Activated T-cell treated with anti-CD3 and anti-CD28 coated beads, Interleukin-2, amount 50 U/mL, for 72 hours (primary cell): Measurements from ENCODE around the gene MCM6. TPM values are rescaled to one million over a fixed set of nuclear protein-coding genes. Genes with fewer than 3 reads are reported as not detected.

Experiments
- ATAC-seq, 2 donors: fragments of 150-1000 bp; cut with Tn5 transposase; replicated peaks in 1 of 2; 2 replicates each; pipeline ENCODE4 v1.10.0; 2021; ENCODE audit warnings: moderate library complexity in 2 of 2, mild to moderate bottlenecking in 1 of 2
- DNase-seq, 2 donors: peaks; one replicate each; pipeline ENCODE4 v3.0.0; 2021 to 2022; ENCODE audit warnings: mixed read lengths in 1 of 2
- H3K27ac Mint-ChIP-seq: one replicate; pipeline ENCODE4 v1.8.0; 2022; ENCODE audit warnings: mild to moderate bottlenecking, moderate library complexity, mixed read lengths
- H3K27me3 Mint-ChIP-seq: one replicate; pipeline ENCODE4 v1.8.0; 2022; ENCODE audit warnings: low read depth, mixed read lengths
- H3K36me3 Mint-ChIP-seq, 2 donors: one replicate each; pipeline ENCODE4 v1.8.0; 2022; ENCODE audit warnings: mixed read lengths in 2 of 2, mild to moderate bottlenecking in 1 of 2; ENCODE audit not compliant: insufficient read depth in 2 of 2
- H3K4me1 Mint-ChIP-seq: one replicate; pipeline ENCODE4 v1.8.0; 2022; ENCODE audit warnings: low read depth, mixed read lengths
- H3K4me3 Mint-ChIP-seq, 2 donors: one replicate each; pipeline ENCODE4 v1.8.0; 2022; ENCODE audit warnings: mild to moderate bottlenecking in 2 of 2, mixed read lengths in 2 of 2, moderate library complexity in 2 of 2
- H3K9me3 Mint-ChIP-seq, 2 donors: one replicate each; pipeline ENCODE4 v1.8.0; 2022; ENCODE audit warnings: mixed read lengths in 2 of 2
- total RNA-seq, 2 donors: library from RNA; stranded (reverse); gene quantifications; one replicate each; pipeline ENCODE4 v1.2.3, GENCODE V29; 2022

MCM6 gene
- total RNA-seq, 2 donors from 2014 or later = 237 to 257 TPM

GRCh38 chr2:135850892-135851668 is 25.2 kb downstream of the MCM6 start:
- Mint-ChIP-seq H3K4me3 (no peak overlapping the region), H3K4me1 (peaks cover 14% of the 10 kb centered on the region), H3K9me3 (no peaks in the 10 kb centered on the region), H3K36me3 (peaks cover 14 to 65% of the 10 kb centered on the region in 2 donors), H3K27me3 (no peaks in the 10 kb centered on the region), H3K27ac (peak overlapping the region; percentile 22)
- ATAC-seq (no peak), DNase-seq (no peak)

- no peak overlapping the region for H3K4me3 Mint-ChIP-seq
- peak overlapping the region; percentile 18 for H3K27ac Mint-ChIP-seq
Observed at GRCh38 chr2:135849087-135849486, 27.2 kb downstream of the MCM6 start.

GRCh38 chr2:135845997-135846396 is 30.2 kb downstream of the MCM6 start:
- DNase-seq (no peak), ATAC-seq (no peak)
- H3K4me1 Mint-ChIP-seq = peaks cover 15% of the 10 kb centered on the region
- no peaks in the 10 kb centered on the region for H3K9me3 Mint-ChIP-seq
- peaks cover 33 to 71% of the 10 kb centered on the region in 2 donors for H3K36me3 Mint-ChIP-seq
- H3K4me3 Mint-ChIP-seq = no peak overlapping the region
- no peaks in the 10 kb centered on the region for H3K27me3 Mint-ChIP-seq
- H3K27ac Mint-ChIP-seq = no peak overlapping the region

More at GRCh38 chr2:135849087-135849486, 27.2 kb downstream of the MCM6 start:
- ATAC-seq (peak; percentile 43 to 68), DNase-seq (no peak)
- Mint-ChIP-seq H3K36me3 (peaks cover 23 to 67% of the 10 kb centered on the region in 2 donors), H3K9me3 (no peaks in the 10 kb centered on the region), H3K4me1 (peaks cover 19% of the 10 kb centered on the region), H3K27me3 (no peaks in the 10 kb centered on the region)

- ATAC-seq (no peak), DNase-seq (no peak)
- Mint-ChIP-seq H3K36me3 (peaks cover 32 to 67% of the 10 kb centered on the region in 2 donors), H3K9me3 (no peaks in the 10 kb centered on the region), H3K27ac (no peak overlapping the region), H3K4me3 (no peak overlapping the region), H3K4me1 (peaks cover 11% of the 10 kb centered on the region), H3K27me3 (no peaks in the 10 kb centered on the region)
Observed at GRCh38 chr2:135845257-135845656, 31.0 kb downstream of the MCM6 start.

- no peak overlapping the region for H3K4me3 Mint-ChIP-seq
- H3K4me1 Mint-ChIP-seq = peaks cover 10% of the 10 kb centered on the region
- H3K27ac Mint-ChIP-seq = peak overlapping the region; percentile 61
- ATAC-seq (peak; percentile 14 to 41), DNase-seq (no peak)
- no peaks in the 10 kb centered on the region for H3K27me3 Mint-ChIP-seq
- H3K9me3 Mint-ChIP-seq = no peaks in the 10 kb centered on the region
- peaks cover 29 to 65% of the 10 kb centered on the region in 2 donors for H3K36me3 Mint-ChIP-seq
Observed at GRCh38 chr2:135844301-135844895, 31.8 kb downstream of the MCM6 start.

GRCh38 chr2:135843671-135844070 is 32.6 kb downstream of the MCM6 start:
- no peak overlapping the region for H3K4me3 Mint-ChIP-seq
- H3K9me3 Mint-ChIP-seq = no peaks in the 10 kb centered on the region
- no peaks in the 10 kb centered on the region for H3K27me3 Mint-ChIP-seq
- peaks cover 11% of the 10 kb centered on the region for H3K4me1 Mint-ChIP-seq
- no peak for DNase-seq
- H3K27ac Mint-ChIP-seq = peak overlapping the region; percentile 29
- no peak for ATAC-seq
- peaks cover 29 to 57% of the 10 kb centered on the region in 2 donors for H3K36me3 Mint-ChIP-seq

GRCh38 chr2:135840601-135841000 is 35.6 kb downstream of the MCM6 start:
- ATAC-seq (no peak), DNase-seq (no peak)
- Mint-ChIP-seq H3K9me3 (no peaks in the 10 kb centered on the region), H3K27me3 (no peaks in the 10 kb centered on the region), H3K27ac (peak overlapping the region; percentile 58), H3K4me1 (peaks cover 25% of the 10 kb centered on the region), H3K36me3 (peaks cover 21 to 44% of the 10 kb centered on the region in 2 donors), H3K4me3 (no peak overlapping the region)

GRCh38 chr2:135839713-135840112 is 36.5 kb downstream of the MCM6 start:
- ATAC-seq (no peak), DNase-seq (no peak)
- H3K4me3 Mint-ChIP-seq = no peak overlapping the region
- H3K27me3 Mint-ChIP-seq = no peaks in the 10 kb centered on the region
- H3K27ac Mint-ChIP-seq = peak overlapping the region; percentile 29
- H3K9me3 Mint-ChIP-seq = no peaks in the 10 kb centered on the region
- peaks cover 19 to 43% of the 10 kb centered on the region in 2 donors for H3K36me3 Mint-ChIP-seq
- H3K4me1 Mint-ChIP-seq = peaks cover 26% of the 10 kb centered on the region

- H3K27ac Mint-ChIP-seq = no peak overlapping the region
- H3K27me3 Mint-ChIP-seq = no peaks in the 10 kb centered on the region
- H3K9me3 Mint-ChIP-seq = no peaks in the 10 kb centered on the region
- peaks cover 9 to 31% of the 10 kb centered on the region in 2 donors for H3K36me3 Mint-ChIP-seq
- DNase-seq (no peak), ATAC-seq (no peak)
- H3K4me3 Mint-ChIP-seq = no peak overlapping the region
- peaks cover 21% of the 10 kb centered on the region for H3K4me1 Mint-ChIP-seq
Observed at GRCh38 chr2:135838502-135838901, 37.7 kb downstream of the MCM6 start.

- H3K4me1 Mint-ChIP-seq = peaks cover 21% of the 10 kb centered on the region
- H3K9me3 Mint-ChIP-seq = no peaks in the 10 kb centered on the region
- peak; percentile 14 to 47 for ATAC-seq
- no peak within 1 kb of the TSS for H3K4me3 Mint-ChIP-seq
- H3K27ac Mint-ChIP-seq = no peak within 1 kb of the TSS
- H3K27me3 Mint-ChIP-seq = no peaks in the 10 kb centered on the region
- DNase-seq = no peak
- peaks cover 0 to 17% of the 10 kb centered on the region in 2 donors for H3K36me3 Mint-ChIP-seq
Observed at GRCh38 chr2:135836596-135837270, 39.5 kb downstream of the MCM6 start, which contains the start of gene LCT. TSS of gene LCT (minus strand) at chr2:135837184. CDS start at chr2:135837169, 15 bp downstream.

- ATAC-seq = no peak
- H3K27ac Mint-ChIP-seq = no peak overlapping the region
Observed at GRCh38 chr2:135832891-135833290, 43.4 kb downstream of the MCM6 start.

GRCh38 chr2:135831180-135831812 is 44.9 kb downstream of the MCM6 start:
- ATAC-seq (no peak), DNase-seq (no peak)
- H3K4me3 Mint-ChIP-seq = no peak overlapping the region
- H3K27ac Mint-ChIP-seq = no peak overlapping the region
- peaks cover 9% of the 10 kb centered on the region for H3K4me1 Mint-ChIP-seq
- H3K9me3 Mint-ChIP-seq = no peaks in the 10 kb centered on the region
- H3K36me3 Mint-ChIP-seq = peaks cover 0 to 2% of the 10 kb centered on the region in 2 donors
- H3K27me3 Mint-ChIP-seq = no peaks in the 10 kb centered on the region

More at GRCh38 chr2:135832891-135833290, 43.4 kb downstream of the MCM6 start:
- Mint-ChIP-seq H3K27me3 (no peaks in the 10 kb centered on the region), H3K4me3 (no peak overlapping the region), H3K36me3 (peaks cover 0 to 5% of the 10 kb centered on the region in 2 donors), H3K9me3 (no peaks in the 10 kb centered on the region), H3K4me1 (peaks cover 12% of the 10 kb centered on the region)
- no peak for DNase-seq
